NOMO-1 (cell line): ENCODE results near the gene COL12A1.

Experiments
- DNase-seq, 2 experiments: peaks; one replicate each; lab custom pipeline; 2025; ENCODE audit not compliant: unreplicated experiment in 2 of 2; lab: John Stamatoyannopoulos, UW

COL12A1 gene

DNA sequence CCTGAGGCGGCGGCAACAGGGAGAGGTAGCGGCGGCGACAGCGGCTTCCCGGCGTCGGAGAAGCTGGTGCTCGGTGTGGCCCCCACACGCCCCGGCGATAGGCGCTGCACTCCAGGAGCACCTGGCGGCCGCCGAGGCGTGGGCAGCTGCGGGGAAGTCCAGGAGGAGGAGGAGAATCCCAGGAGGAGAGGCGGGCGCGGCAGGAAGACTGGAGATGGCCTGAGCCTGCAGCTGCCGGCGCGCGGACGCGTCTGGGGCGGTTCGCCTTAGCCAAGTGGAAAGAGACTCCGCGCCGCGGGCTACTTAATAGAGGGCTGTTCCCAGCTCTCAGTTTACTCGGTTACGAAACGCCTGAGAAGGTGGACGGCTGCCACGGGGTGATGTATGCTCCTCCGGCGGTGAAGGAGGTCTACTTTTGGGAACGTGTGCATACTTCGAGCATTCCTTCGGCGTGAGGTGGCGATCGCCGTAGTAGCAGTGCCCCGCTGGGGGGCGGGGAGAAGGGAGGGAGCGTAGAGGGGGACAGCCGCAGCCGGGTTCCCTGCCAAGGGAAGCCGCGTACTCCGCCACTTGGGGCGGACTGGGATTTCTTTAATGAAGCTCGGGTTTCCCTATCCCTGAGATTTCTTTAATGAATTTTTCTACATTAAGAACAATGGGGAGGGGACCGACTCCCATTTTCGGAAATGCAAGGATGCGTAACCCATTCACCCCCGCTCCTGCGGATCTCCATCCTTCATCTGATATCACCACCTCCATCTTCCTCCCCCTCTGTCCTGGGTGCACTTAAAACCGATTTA lies at the start of gene COL12A1:
COL12A1 (minus strand) TSS at position 278 of the 800 bp plus-strand sequence. CDS start 3,261 bp downstream, outside the sequence.
- DNase-seq = no peak

DNA sequence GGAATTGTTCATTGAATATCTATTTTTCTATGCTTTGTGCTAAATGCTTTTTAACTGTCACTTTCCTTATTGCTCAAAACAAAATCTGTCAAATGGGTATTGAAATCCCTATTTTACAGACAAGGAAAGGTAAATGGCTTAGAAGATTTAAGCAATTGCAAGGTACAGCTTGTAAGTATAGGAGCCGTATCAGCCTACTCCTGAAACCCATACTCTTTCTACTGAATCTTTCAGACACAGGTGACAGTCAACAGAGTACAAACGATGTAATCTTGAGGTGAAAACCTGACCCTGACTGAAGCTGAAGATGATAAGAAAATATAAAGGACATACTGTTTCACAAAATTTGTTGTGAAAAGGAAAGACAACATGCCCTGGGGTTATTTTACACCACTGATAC lies 44.7 kb upstream of the COL12A1 start:
- DNase-seq = no peak

DNA sequence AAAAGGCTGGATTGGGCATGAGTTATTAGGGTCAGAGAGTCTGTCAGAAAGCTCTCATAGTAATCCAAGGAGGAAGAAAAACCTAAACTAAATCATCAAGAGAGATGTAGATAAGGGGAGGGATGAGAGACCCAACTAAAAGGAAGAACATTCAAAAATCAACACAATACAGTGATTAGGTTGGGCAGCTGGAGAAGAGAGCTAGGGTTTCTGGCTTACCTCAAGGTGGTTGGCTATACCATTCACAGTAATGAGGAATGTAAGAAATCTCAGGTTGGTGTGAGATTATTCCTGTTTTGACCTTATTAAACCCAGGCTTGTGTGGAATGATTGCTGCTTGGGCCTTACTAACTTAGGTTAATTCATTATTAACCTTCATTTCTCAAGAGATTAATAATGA lies 44.0 kb upstream of the COL12A1 start:
- DNase-seq = no peak

DNA sequence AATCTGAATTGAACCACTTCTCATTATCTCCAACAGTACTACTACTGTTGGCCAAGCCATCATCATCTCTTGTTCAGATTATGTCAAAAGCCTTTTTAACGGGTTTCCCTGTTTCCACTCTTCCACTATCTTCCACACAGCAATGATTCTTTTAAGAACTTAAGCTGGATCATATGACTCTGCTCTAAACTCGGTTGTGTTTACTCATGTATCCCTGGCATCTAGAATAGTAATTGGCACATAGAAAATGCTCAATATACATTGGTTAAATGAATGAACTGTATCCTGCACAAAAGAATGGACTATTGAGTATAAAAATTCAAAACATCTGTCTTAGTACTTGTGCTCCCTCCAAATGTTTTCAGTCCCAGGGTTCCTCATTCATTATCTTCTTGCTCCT lies 40.5 kb upstream of the COL12A1 start:
- DNase-seq = no peak

DNA sequence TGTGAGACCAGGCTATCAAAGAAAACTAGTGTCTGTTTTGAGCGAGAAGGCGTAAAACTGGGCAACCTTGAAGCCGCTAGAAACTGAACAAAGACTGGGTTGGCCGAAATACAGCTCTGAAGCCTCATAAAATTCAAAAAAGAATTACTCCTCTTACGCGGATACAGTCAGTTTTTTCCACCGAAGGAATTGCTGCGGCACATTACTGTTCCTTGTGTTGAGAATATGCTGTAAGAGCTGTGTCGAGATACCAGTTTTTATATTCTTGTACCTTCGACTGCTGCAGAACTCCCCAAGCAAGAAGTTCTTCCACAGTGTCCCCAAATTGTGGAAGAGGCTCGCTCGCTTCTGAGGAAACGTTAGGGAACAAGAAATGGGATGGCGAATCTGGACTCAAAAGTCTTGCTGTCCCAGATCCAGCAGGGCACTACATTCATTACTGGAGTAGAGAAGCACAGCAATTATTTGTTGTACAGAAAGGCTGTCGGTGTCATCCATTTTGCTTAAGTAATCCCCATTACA lies 38.3 kb upstream of the COL12A1 start:
- peak in 1 of 2 experiments; percentile 38 for DNase-seq

DNA sequence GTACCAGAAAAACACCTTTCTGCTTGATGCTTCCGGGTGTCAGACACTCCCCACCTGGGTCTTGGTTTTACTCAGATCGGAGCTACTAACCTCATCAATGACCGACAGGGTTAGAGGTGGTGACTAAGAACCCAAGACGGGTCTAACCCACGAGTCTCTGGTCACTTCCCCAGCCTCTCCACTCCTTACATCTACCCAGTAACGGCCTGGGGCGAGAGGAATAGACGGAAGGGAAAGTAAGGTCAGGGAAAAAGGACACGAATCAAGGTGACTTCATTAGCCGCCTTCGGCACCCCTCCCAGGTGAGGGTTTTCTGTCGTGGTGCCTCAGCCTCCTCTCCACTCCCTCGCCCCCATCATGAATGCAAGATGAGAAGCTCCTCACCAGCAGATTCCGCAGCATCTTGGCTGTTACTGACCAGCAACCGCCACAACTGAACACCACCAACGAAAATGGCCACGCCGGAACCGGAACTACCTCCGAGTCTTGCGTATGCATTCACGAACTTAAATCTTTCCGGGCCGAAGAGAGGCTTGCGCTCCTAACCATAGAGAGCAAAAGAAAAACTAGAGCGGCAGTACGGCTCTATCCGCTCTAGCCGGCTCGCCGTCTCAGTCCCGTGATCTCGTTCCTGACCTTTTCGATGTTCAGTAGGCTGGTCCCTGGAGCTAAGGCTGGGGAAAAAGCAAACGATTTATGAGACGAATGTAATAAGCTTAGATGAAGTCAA lies 37.6 kb upstream of the COL12A1 start, which contains the start of gene COX7A2:
COX7A2 (minus strand) TSS at position 469 of the 730 bp plus-strand sequence; CDS start at position 402, 67 bp downstream.
- DNase-seq = peak; percentile 99

DNA sequence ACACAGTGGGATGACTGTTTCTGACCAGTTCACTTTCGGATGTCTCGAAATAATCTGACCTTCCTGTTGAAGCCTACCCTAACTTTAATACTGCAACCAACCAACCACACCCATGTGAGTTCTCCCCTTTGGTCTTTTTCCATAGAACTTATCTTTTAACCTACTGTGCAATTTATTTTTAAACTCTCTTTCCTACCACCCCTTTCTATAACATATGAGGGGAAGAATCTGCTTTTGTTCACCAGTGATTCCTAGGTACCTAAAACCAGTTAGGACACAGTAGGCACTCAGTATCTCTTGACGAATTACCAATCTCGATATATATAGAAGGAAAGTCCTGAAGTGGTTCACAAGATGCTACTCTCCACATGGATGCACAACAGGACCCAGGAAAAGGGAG lies 30.8 kb upstream of the COL12A1 start:
- no peak for DNase-seq

DNA sequence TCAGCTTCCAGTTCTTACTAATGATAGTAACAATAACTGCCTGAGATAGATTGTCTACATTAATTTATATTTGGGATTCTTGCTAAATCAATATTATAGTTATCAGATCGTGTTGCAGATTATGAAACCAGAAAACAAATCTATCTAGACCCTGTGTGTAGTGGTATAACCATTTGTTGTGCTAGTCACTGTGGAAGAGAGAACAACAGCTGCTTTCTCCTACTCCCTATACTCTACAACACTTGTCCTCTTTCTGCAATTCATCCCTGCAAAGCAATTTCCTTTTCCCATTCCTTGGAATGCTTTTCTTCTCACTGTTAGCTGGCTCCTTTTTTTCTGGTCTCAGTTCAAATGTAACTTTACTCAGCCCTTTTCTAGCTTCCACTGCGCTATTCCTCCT lies 29.4 kb upstream of the COL12A1 start:
- DNase-seq = no peak

DNA sequence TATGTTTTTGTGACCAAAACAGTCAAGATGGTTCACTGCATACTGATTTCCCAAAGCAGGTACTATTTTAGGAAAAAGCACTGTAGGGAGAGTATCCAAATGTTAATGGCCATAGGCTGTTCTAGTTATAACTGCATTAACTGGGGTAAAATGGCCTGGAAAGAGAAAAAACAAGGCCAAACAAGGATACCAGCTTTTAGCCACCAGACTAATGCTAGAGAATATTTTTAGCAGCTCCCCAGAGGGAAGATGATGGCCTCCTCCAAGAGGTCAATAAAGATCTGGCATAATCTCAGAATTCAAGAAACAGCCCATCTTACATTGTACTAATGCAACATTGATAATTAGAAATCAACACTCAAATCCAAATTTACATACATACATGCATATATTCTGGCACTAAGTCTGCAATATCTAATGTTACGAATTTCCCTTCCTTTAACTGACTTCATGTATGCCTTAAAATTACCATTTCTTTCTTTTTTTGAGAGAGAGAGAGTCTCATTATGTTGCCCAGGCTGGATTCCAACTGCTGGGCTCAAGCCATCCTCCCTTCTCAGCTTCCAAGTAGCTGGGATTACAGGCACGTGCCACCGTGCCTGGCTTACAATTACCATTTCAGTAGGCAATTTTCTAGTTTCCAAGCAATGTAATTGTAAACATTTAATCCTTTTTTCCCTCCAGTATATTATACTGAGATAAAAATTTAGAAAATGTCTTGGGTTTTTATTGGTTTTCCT lies 28.4 kb upstream of the COL12A1 start:
- no peak for DNase-seq

DNA sequence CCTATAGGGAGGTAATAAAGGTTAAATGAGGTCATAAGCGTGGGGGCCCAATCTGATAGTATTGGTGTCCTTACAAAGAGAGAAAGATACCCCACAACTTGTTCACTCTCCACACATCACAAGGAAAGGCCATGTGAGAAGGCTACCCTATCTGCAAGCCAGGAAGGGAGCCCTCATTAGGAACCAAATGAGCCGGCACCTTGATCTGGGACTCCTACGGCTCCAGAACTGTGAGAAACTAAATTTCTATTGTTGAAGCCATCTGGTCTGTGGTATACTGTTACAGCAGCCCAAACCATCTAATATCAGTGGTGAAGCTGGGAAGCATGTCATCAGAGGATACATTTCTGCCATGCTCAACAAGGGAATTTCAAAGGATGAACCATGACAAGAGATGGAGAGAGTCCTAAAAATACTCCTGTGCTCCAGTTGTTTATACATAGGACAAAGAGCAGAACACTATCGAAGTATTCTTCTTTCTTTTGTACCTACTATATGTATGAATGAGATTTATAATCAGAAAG lies 27.3 kb upstream of the COL12A1 start:
- DNase-seq = no peak

DNA sequence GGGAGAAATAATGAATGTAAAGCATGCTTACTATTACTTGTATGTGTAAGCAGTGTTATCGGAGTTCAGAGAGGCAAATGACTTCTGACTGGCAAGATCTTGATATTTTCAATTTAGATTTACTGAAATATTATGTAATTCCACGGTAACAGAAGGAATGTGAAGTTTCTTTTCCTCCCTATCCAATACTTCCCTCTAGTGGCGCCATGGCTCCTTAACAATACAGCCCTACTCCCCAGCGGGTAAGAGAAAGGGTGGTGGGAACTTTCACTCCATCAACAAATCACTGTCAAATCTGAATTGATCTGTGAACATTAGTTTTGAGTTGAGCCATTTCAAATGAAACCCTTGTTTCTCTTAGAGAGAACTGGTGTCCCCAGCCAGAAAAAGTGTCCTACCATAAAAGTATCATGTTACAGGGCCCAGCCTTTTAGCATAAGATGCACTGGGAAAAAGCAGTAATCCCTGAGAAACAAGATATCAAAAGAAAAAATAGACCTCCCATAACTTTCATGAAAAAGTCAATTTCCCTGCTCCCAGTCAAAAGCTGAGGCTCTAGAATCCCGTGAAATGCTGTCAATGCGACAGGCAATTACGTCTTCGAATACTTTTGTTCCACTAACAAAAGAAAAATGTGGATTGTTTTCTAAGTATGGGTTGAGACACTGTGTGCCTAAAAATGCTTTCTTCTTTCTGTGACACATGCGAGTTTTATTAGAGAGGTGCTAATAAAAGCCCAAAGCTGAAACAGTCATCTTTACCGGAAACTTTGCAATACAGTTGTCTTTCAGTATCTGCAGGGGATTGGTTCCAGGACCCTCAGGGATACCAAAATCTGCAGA lies 24.9 kb upstream of the COL12A1 start:
- DNase-seq = no peak

DNA sequence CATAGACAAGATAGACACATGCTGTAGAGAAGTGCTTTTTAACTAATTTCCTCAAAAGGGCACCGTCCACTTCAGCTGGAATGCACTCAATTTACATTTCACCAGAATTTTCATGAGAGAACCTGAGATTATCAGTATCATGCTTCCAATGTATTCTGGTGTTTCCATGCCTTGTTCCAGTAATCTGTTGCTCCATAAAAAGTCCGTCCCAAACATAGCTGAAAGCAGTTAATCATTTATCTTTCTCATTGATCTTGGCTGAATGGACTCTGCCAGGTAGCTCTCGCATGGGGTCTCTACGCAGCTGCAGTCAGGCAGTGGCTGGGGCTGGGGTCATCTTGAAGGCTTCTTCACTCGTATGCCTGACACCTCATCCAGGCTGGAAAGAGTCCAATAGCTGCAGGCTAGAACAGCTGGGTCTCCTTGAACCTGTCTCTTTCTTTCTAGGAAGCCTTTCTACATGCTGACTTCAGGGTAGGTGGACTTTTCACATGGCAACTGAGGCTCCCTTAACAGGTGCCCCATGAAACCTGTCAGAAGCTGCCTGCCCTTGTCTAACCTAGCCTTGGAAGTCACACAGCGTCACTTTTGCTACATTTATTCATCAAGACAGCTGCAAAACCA lies 18.6 kb upstream of the COL12A1 start:
- DNase-seq = no peak

DNA sequence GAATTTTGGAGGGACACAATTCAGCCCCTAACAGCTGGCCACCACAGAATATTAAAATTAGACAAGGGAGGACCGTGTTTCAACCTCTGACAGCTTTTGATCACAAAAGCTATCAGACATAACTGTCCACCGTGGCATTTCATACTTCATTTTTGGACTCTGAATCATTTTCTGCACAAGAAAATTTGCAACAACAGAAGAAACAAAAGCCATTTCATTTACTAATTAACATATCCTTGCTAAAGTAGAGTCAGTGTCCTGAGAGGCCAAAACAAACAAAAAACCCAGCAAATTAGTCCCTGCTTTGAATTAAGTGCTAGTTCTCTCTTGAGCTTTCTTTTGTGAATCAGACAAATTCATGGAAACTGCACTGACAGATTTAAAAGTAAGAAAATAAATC lies 17.6 kb upstream of the COL12A1 start:
- DNase-seq = no peak

DNA sequence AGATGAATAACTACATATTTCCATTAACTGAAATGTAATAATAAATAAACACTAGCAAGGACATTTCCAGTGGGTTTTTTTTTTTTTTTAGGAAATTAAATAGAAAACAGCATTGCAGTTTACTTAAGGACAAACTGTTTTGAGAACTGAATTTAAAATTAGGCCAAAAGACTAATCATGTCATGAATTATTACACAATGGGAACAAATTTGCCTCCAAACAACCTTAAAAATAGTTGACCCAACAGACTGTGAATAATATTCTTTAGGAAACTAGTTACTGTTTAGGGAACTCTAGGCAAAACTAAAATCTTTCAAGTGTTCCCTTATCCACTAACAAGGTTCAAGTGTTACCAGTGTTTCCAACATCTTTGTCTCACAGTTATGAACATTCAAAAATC lies 16.4 kb upstream of the COL12A1 start:
- DNase-seq = no peak

DNA sequence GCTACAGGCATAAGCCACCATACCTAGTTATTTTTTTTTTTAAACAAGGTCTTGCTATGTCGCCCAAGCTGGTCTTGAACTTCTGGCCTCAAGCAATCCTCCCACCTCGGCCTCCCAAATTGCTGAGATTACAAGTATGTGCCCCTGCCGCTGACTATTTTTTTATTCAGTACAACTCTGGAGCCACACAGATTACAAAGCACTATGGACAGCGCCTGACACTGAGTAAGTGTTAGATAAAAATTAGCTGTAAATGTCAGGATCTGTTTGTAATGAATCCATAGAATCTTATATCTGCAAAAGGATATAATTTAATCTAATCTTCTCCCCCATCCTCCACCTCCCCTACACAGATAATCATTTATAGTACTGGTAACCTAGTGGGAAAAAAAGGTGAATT lies 15.3 kb upstream of the COL12A1 start:
- DNase-seq = no peak

DNA sequence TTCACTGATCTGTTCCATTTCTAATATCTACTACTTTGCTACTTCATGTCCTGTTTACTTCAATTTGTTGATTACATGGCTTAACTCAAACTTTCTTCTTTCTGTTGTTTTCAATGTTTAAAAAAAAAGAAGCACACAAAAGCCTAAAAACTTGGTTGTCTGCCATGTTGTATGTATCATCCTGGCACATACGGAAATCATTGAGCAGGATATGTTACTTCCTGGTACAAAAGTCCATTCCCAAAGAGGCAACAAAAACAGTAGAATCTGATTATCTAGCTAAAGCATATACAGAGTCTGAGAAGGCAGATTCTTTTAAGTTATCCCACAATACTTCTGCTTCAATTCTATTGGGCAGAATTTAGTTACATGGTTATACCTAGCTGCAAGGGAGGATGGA lies 14.5 kb upstream of the COL12A1 start:
- no peak for DNase-seq

DNA sequence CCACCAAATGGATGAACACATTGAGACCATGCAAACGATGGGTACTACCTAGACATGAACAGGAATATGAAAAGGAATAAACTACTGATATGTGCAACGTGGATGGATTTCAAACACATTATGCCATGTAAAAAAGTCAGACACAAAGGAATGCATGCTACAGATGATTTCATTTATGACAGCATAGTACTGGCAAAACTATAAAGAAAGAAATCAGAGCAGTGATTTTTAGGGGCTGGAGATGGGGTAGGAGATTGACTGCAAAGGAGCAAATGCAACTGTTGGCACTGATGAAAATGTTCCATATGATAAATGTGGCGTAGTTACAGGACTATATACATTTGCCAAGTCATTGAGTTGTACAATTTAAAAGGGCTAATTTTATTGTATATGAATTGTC lies 13.4 kb upstream of the COL12A1 start:
- no peak for DNase-seq

DNA sequence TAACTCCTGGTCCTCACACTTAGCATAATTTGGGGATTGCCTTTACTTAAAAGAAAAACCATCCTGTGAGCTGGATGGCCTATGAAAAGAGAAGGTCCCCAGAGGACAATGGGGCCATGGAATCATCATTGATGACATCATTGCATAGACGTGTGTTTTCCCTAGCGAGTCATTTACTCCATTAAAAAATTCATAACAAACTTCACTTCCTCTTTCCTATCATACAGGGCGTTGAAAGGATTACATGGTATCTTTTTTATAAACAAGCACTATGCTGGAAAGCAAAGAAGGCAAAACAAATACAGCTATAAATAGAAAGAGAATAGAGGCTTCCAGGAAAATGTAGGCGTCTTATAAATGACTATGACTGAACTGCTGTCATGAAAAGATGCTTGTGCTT lies 11.3 kb upstream of the COL12A1 start:
- DNase-seq = peak in 1 of 2 experiments; percentile 19

DNA sequence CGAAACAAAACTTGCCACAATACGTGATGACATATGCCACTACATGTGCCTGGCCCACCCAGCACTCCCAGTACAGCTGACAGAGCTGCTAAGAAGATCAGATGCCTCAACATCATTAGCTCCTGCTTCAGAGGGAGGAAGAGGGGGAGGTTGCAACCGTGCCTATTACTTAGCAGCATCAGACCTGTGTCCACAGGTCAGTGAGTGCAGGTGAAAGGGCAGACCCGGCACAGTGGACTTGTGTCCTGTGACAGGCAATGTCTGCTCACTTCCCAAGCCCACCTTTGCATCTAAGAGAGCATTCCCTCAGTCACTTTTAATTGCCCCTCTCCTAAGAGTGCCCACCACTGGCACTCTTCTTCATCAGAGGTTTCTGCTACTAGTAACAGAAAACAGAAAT lies 9.4 kb upstream of the COL12A1 start:
- no peak for DNase-seq

DNA sequence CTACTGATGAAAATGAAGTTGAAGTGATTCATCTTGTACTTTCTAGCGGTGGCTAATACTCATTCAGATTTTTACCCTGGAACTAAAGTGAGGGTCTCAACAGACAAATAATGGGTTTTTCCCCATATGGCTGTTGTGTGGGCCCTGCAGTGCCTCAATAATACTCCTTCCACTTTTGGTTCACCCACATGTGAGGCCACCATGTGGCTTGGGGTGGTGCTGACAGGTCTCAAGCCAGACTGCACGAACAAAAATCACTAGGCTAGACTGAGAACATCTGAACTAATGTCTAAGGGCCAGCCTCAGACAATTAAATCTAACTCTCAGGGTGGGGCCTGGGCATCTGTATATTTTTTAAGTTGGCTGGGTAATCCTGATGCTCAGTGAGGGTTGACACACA lies 7.9 kb upstream of the COL12A1 start:
- no peak for DNase-seq
